Thymus (tissue), 14 donors: ENCODE data around the gene UBR2. TPM values are rescaled to one million over a fixed set of nuclear protein-coding genes. Genes with fewer than 3 reads are reported as not detected.

Source experiments
- DNase-seq, 9 donors: peaks; one replicate each; pipeline ENCODE4 v3.0.0-alpha.2; 2013; ENCODE audit warnings: low spot score in 9 of 9, low read depth in 6 of 9, missing footprints in 1 of 9
- H3K27ac ChIP-seq, 2 donors: one replicate each; pipeline ENCODE4 v1.5.1; 2013; ENCODE audit warnings: control low read depth in 1 of 2, low read depth in 1 of 2, low read length in 1 of 2, mild to moderate bottlenecking in 1 of 2, moderate library complexity in 1 of 2
- H3K27me3 ChIP-seq, 2 donors: one replicate each; pipeline ENCODE4 v1.5.1; 2013; ENCODE audit warnings: low read length in 1 of 2; ENCODE audit not compliant: control insufficient read depth in 2 of 2, insufficient read depth in 1 of 2
- H3K36me3 ChIP-seq, 2 donors: one replicate each; pipeline ENCODE4 v1.5.1; 2013; ENCODE audit warnings: low read length in 1 of 2, mild to moderate bottlenecking in 1 of 2, moderate library complexity in 1 of 2; ENCODE audit not compliant: control insufficient read depth in 2 of 2, insufficient read depth in 2 of 2
- H3K4me1 ChIP-seq, 2 donors: one replicate each; pipeline ENCODE4 v1.5.1; 2013; ENCODE audit warnings: low read length in 2 of 2; ENCODE audit not compliant: control insufficient read depth in 2 of 2, insufficient read depth in 2 of 2
- H3K4me3 ChIP-seq, 2 donors: one replicate each; pipeline ENCODE4 v1.5.1; 2013; ENCODE audit warnings: low read length in 2 of 2, control low read depth in 1 of 2, mild to moderate bottlenecking in 1 of 2
- H3K9me3 ChIP-seq, 2 donors: one replicate each; pipeline ENCODE4 v1.5.1; 2013; ENCODE audit warnings: low read length in 1 of 2, mild to moderate bottlenecking in 1 of 2; ENCODE audit not compliant: control insufficient read depth in 2 of 2, insufficient read depth in 1 of 2
- WGBS: extraction: QIAGEN DNeasy Blood & Tissue Kit; methylation state at CpG from one replicate; pipeline ENCODE4 v1.1.7; 2013; 5-methylcytosine and 5-hydroxymethylcytosine counted together
- long read RNA-seq, 10 donors: transcript quantifications; one replicate each; lab custom pipeline, GENCODE V29; 2026
- polyA plus RNA-seq: library from polyadenylated mRNA; stranded (reverse); fragments of 200-250 nt; gene quantifications from one replicate; pipeline ENCODE4 v1.2.3, GENCODE V29; 2013
- total RNA-seq: library from RNA; stranded (reverse); fragments of 120-200 nt; gene quantifications from one replicate; pipeline ENCODE4 v1.2.4, GENCODE V29; 2013
- donor health status: healthy.

UBR2 gene
- total RNA-seq (22.7 TPM), polyA plus RNA-seq (16.2 TPM)
- long read RNA-seq, donor 1: 0 reads
- long read RNA-seq, donor 2: 0 reads
- long read RNA-seq, donor 3, partial matches to known transcripts: 23 of 23 reads
- long read RNA-seq, donor 3, other reads (novel, unspliced or antisense): 0 of 23 reads
- long read RNA-seq, donor 4: 0 reads
- long read RNA-seq, donor 5, partial matches to known transcripts: 7 of 7 reads
- long read RNA-seq, donor 5, other reads (novel, unspliced or antisense): 0 of 7 reads
- long read RNA-seq, donor 6: 0 reads
- long read RNA-seq, donor 7, full-length matches to known transcripts: 1 of 1 reads
- long read RNA-seq, donor 7, partial matches to known transcripts: 0 of 1 reads
- long read RNA-seq, donor 7, other reads (novel, unspliced or antisense): 0 of 1 reads
- long read RNA-seq, donor 8: 0 reads
- long read RNA-seq, donor 9, full-length matches to known transcripts: 1 of 1 reads
- long read RNA-seq, donor 9, partial matches to known transcripts: 0 of 1 reads
- long read RNA-seq, donor 9, other reads (novel, unspliced or antisense): 0 of 1 reads
- long read RNA-seq, donor 10, partial matches to known transcripts: 5 of 5 reads
- long read RNA-seq, donor 10, other reads (novel, unspliced or antisense): 0 of 5 reads

DNA sequence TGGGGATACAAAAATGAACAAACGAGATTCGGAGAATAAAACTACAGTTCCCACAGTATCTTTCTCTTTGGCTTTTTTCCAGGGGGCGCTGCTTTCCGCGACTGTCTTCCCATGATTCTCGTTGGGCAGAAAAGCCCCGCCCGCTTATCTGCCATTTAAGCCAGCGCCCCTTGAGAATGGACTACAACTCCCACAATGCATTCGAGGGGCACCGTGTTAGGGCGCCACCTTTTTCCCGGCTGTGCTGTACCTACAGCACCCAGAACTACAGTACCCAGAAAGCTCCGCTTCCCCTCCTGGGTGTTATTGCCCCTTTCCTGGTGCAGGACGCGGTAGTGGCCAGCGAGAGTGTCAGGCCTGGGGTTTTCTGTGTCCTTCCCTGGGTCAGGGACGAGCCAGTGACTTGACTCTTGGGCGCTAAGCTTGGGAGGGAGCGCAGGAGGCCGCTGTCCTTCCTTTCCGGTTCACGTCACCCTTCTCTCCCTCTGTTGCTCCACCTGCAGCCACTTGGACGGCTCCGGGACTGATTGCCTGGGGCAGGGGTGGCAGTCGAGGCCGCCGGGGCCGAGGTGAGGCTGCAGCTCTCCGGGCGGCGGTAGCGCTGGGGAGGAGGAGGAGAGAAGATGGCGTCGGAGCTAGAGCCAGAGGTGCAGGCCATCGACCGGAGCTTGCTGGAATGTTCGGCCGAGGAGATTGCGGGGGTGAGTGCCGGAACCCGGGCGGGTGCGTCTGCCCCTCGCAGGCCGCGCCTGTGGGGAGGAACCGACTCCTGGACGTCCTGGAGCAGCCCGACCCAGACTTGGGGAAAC lies at the start of gene UBR2:
Gene UBR2 (plus strand): TSS at position 333 of the 809 bp plus-strand sequence. CDS start 291 bp downstream, at position 624.
- Histone ChIP-seq H3K4me3 (peak within 1 kb of the TSS; percentile 80 to 90), H3K36me3 (no peaks in the 10 kb centered on the region), H3K27me3 (no peaks in the 10 kb centered on the region), H3K27ac (peak within 1 kb of the TSS; percentile 87 to 93), H3K4me1 (peaks cover 0 to 10% of the 10 kb centered on the region in 2 donors), H3K9me3 (no peaks in the 10 kb centered on the region)
- under 1% methylated on average over 50 of the region's 50 CpGs for WGBS
- peak; percentile 95 to 99 (median 97) for DNase-seq

DNA sequence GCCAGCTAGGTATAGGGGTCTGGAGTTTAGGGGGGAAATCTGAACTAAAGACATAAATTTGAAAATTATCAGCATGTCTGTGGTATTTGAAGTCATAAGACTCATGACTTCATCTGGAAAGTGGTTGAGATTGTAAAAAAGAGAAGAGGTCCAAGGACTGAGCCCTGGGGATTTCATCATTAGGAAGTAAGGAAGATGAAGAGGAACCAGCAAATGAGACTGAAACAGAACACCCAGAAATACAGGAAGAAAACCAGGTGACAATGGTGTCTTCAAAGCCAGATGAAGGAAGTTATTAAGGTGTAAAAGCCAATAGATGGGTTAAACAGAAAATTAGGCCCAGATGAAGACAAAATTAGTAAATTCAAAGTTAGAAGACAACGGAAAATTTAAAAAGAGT lies 49.1 kb upstream of the UBR2 start:
- no peak overlapping the region for H3K27ac ChIP-seq
- H3K27me3 ChIP-seq: no peaks in the 10 kb centered on the region
- H3K9me3 ChIP-seq: peaks cover 0 to 1% of the 10 kb centered on the region in 2 donors
- no peak overlapping the region for H3K4me3 ChIP-seq
- DNase-seq: peak in 1 of 9 donors; percentile 12
- WGBS: 93% methylated on average over 1 of the region's 1 CpG
- H3K36me3 ChIP-seq: no peaks in the 10 kb centered on the region
- no peaks in the 10 kb centered on the region for H3K4me1 ChIP-seq

DNA sequence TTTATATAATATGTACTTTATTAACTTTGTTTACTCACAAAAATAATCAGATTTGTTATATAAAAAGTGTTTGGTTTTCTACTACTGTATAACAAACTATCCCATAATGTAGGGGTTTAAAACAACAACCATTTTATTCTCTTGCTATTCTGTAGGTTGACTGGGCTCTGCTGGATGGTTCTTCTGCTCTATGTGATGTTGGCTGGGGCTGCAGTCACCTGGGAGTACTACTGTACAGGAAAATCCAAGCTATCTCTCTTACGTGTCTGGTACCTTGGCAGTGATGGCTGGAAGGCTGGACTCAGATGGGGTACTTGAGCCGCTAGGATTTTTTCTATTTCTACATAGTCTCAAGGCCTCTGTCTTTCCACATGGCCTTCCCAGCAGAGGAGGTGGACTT lies 44.0 kb upstream of the UBR2 start:
- DNase-seq: no peak
- no peak overlapping the region for H3K27ac ChIP-seq
- H3K36me3 ChIP-seq: no peaks in the 10 kb centered on the region
- peaks cover 0 to 4% of the 10 kb centered on the region in 2 donors for H3K9me3 ChIP-seq
- H3K4me1 ChIP-seq: peaks cover 5 to 8% of the 10 kb centered on the region in 2 donors
- no peak overlapping the region for H3K4me3 ChIP-seq
- no peaks in the 10 kb centered on the region for H3K27me3 ChIP-seq
- WGBS: 96% methylated on average over 2 of the region's 2 CpGs

DNA sequence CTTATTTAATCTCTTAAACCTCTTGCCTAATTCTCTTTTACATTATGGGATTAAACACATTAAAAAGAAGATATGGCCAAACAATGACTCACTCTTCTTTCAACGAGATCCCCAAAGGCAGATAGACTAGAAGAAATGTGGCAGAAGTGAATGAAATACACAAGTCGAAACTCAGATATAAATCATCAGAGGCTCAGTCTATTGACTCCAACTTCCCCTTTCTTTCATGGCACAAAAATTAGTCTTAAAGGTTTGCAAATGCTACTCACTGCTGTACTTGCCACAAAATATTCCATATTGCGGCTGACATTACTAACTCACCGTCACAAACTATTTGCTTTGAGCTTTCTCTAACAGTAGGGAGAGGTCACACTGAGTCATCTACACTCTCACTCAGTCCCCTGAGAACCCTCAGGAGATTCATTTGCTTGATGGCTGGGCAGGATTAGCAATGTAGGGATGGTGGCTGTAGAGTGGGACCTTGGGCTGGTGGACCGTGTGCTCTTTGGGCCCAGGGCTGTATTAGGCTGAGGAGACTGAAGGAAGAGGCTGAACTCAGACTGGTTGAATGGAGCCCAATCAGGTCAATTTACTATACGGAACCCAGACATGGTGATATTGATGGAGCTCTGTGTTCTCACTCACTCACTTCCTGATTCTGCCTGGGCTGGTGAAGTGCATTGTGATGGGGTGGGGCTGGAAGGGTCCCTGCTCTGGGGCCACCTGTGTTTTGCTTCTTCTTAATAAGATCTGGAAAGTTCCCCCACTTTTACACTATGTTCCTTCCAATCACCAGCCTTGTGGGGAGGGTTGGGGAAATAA lies 42.8 kb upstream of the UBR2 start:
- Histone ChIP-seq H3K4me1 (peaks cover 5 to 8% of the 10 kb centered on the region in 2 donors), H3K27ac (peak overlapping the region in 1 of 2 donors; percentile 33), H3K4me3 (no peak overlapping the region), H3K27me3 (no peaks in the 10 kb centered on the region), H3K9me3 (peaks cover 0 to 4% of the 10 kb centered on the region in 2 donors), H3K36me3 (no peaks in the 10 kb centered on the region)
- peak in 1 of 9 donors; percentile 3 for DNase-seq
- 58% methylated on average over 6 of the region's 6 CpGs for WGBS

DNA sequence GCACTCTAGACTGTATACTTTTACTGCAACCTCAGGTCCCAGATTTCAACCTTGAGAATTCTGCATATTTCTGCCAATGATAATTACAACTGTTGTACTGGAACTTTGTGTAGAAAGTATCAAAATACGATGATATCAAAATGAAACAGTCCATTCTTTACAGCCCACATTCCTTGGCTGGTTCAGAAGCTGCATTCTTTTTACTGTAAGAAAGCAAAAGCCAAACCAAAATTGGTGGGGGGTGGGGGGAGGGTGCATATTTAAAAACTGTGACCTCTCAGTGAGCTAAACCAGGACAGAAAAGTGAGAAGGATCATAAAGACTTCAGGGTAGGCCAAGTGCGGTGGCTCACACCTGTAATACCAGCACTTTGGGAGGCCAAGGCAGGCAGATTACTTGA lies 41.8 kb upstream of the UBR2 start:
- Histone ChIP-seq H3K4me3 (no peak overlapping the region), H3K27me3 (no peaks in the 10 kb centered on the region), H3K27ac (no peak overlapping the region), H3K4me1 (peaks cover 5 to 8% of the 10 kb centered on the region in 2 donors), H3K36me3 (no peaks in the 10 kb centered on the region), H3K9me3 (peaks cover 0 to 4% of the 10 kb centered on the region in 2 donors)
- WGBS: 95% methylated on average over 2 of the region's 2 CpGs
- no peak for DNase-seq

DNA sequence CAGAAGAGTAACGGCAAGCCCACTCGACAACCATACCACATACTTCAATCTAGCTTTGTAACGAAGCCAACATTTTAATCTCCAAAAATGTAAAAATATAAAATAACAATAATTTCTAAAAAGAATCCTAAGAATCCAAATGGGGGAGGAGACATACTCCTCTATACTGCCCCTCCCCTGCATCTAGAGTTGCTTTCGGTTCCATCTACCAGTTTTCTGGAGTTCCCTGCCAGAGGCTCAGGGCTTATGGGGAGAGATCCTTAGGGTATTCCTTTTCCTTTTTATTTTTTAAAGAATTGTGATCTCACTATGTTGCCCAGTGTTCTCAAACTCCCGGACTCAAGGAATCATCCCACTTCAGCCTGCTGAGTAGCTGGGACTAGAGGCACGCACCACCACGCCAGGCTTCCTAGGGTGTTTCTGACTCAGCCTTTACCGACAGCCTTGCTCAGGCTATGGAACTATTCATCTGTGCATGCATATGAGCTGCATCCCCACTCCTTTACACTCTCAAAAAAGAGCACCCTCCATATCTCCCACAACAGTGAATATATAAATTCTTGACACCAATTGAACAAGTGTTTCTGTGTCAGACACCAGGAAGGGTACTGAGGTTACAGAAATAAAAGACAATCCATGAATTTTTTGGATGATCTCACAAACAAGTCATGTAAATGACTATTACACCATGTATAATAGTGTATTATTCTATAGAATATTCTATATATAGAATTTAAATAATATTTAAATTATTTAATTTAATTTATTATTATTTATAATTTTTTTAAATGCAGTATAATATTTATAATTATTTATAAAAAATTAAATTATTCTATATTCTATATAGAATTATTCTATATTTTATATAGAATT lies 40.7 kb upstream of the UBR2 start:
- Histone ChIP-seq H3K9me3 (peaks cover 0 to 4% of the 10 kb centered on the region in 2 donors), H3K27ac (no peak overlapping the region), H3K36me3 (no peaks in the 10 kb centered on the region), H3K4me3 (no peak overlapping the region), H3K4me1 (peaks cover 5 to 8% of the 10 kb centered on the region in 2 donors), H3K27me3 (no peaks in the 10 kb centered on the region)
- DNase-seq: no peak
- 97% methylated on average over 8 of the region's 8 CpGs for WGBS

DNA sequence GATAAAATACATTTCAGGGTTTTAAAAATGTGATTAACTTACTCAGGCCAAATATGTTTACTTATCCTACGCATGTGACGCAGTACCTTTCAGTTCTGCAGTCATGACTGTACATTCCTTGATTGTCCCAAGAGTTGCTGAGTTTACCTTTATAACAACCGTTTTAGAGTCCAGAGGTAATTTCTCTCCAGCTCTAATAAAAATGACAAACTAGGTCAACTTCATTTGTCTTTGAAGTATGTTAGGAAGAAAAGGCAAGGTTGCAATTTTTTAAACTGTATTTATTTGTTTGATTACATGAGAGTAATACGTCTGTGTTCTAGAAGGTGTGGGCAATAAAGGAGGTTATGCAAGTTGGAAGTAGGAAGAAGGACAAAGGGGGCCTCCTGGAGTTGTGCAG lies 38.6 kb upstream of the UBR2 start:
- no peak for DNase-seq
- H3K27ac ChIP-seq: no peak overlapping the region
- 98% methylated on average over 4 of the region's 4 CpGs for WGBS
- no peaks in the 10 kb centered on the region for H3K27me3 ChIP-seq
- H3K9me3 ChIP-seq: no peaks in the 10 kb centered on the region
- H3K36me3 ChIP-seq: no peaks in the 10 kb centered on the region
- H3K4me1 ChIP-seq: peaks cover 5 to 8% of the 10 kb centered on the region in 2 donors
- no peak overlapping the region for H3K4me3 ChIP-seq

DNA sequence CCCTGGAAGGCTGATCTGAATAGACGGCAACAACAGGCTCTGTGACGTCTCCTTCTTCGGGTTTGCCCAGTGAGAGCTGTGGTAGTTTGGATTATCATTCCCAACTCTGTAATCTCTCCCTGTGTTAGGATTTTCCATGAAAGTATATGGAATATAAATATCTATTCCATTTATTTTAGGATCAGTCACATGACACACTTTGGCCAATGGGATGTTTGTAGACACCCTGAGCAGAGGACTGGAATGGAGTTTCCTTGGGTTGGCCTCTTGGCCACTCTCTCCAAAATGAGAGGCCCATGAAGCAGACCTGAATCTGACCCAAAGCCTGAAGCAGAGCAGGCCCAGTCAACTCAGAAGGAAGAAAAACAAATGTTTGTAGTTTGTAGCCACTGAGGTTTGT lies 37.2 kb upstream of the UBR2 start:
- no peak for DNase-seq
- H3K27ac ChIP-seq: no peak overlapping the region
- H3K4me1 ChIP-seq: peaks cover 0 to 1% of the 10 kb centered on the region in 2 donors
- no peaks in the 10 kb centered on the region for H3K9me3 ChIP-seq
- H3K36me3 ChIP-seq: no peaks in the 10 kb centered on the region
- H3K4me3 ChIP-seq: no peak overlapping the region
- no peaks in the 10 kb centered on the region for H3K27me3 ChIP-seq
- 96% methylated on average over 3 of the region's 3 CpGs for WGBS
